ENCODE data around the gene TACR1. TPM values are rescaled to one million over a fixed set of nuclear protein-coding genes. Genes with fewer than 3 reads are reported as not detected.
"Not testable (repeated sequence)": the region's sequence is repeated elsewhere in the genome, so short reads cannot be mapped to it uniquely, and the experiment has no call there.

Gene TACR1
- total RNA-seq, 6 donors from 2014 or later, result 0.46 to 4.2 (median 1.5) TPM; not detected in 1

GRCh38 chr2:75174981-75175380 lies 24.3 kb downstream of the TACR1 start:
- H3K36me3 ChIP-seq, result no peaks in the 10 kb centered on the region
- H3K9me3 ChIP-seq, result no peaks in the 10 kb centered on the region
- DNase-seq (no peak), ATAC-seq (ENCODE audit: low FRiP score in 2 of 2) (no peak)
- no peak overlapping the region for H3K27ac ChIP-seq
- TF ChIP-seq POLR2AphosphoS5 (IDR thresholded peaks at IDR 0.05) (no peak), EP300 (IDR thresholded peaks at IDR 0.05) (no peak), CTCF (IDR thresholded peaks at IDR 0.05) (no peak)
- no peaks in the 10 kb centered on the region for H3K27me3 ChIP-seq
- H3K4me3 ChIP-seq, result no peak overlapping the region
- WGBS, 2 donors, result 80 to 92% methylated on average over 2 of the region's 2 CpGs
- H3K4me1 ChIP-seq, result no peaks in the 10 kb centered on the region

GRCh38 chr2:75174519-75174918 lies 24.8 kb downstream of the TACR1 start:
- WGBS, 2 donors, result 66 to 80% methylated on average over 2 of the region's 2 CpGs
- ATAC-seq (ENCODE audit: low FRiP score in 2 of 2), result no peak

GRCh38 chr2:75173740-75174139 lies 25.6 kb downstream of the TACR1 start:
- Histone ChIP-seq H3K27me3 (no peaks in the 10 kb centered on the region), H3K9me3 (no peaks in the 10 kb centered on the region), H3K4me1 (no peaks in the 10 kb centered on the region), H3K36me3 (no peaks in the 10 kb centered on the region), H3K27ac (no peak overlapping the region), H3K4me3 (no peak overlapping the region)
- ATAC-seq (ENCODE audit: low FRiP score in 2 of 2) (no peak), DNase-seq (no peak)
- TF ChIP-seq POLR2AphosphoS5 (IDR thresholded peaks at IDR 0.05) (no peak), EP300 (IDR thresholded peaks at IDR 0.05) (no peak), POLR2A (IDR thresholded peaks at IDR 0.05) (no peak), CTCF (IDR thresholded peaks at IDR 0.05) (no peak)

More at GRCh38 chr2:75174519-75174918, 24.8 kb downstream of the TACR1 start:
- Histone ChIP-seq H3K4me1 (no peaks in the 10 kb centered on the region), H3K36me3 (no peaks in the 10 kb centered on the region), H3K4me3 (no peak overlapping the region), H3K27ac (no peak overlapping the region), H3K27me3 (no peaks in the 10 kb centered on the region), H3K9me3 (no peaks in the 10 kb centered on the region)
- no peak for DNase-seq
- TF ChIP-seq CTCF (IDR thresholded peaks at IDR 0.05) (no peak), POLR2AphosphoS5 (IDR thresholded peaks at IDR 0.05) (no peak), EP300 (IDR thresholded peaks at IDR 0.05) (no peak), POLR2A (IDR thresholded peaks at IDR 0.05) (no peak)

GRCh38 chr2:75171423-75171822 lies 27.9 kb downstream of the TACR1 start:
- not testable (repeated sequence) for H3K27ac ChIP-seq; ATAC-seq (ENCODE audit: low FRiP score in 2 of 2); H3K4me3 ChIP-seq; H3K9me3 ChIP-seq; H3K27me3 ChIP-seq; DNase-seq; H3K4me1 ChIP-seq; H3K36me3 ChIP-seq
- WGBS, 2 donors, result 91 to 96% methylated on average over 4 to 5 of the region's 5 CpGs

- H3K9me3 ChIP-seq, result no peaks in the 10 kb centered on the region
- 89 to 94% methylated on average over 2 of the region's 2 CpGs for WGBS, 2 donors
- no peak overlapping the region for H3K27ac ChIP-seq
- no peaks in the 10 kb centered on the region for H3K27me3 ChIP-seq
- ATAC-seq (ENCODE audit: low FRiP score in 2 of 2), result no peak
- no peak for TF ChIP-seq POLR2A (IDR thresholded peaks at IDR 0.05)
- TF ChIP-seq EP300 (IDR thresholded peaks at IDR 0.05), result no peak
- no peak for TF ChIP-seq POLR2AphosphoS5 (IDR thresholded peaks at IDR 0.05)
- no peak for DNase-seq
- H3K36me3 ChIP-seq, result no peaks in the 10 kb centered on the region
- no peak overlapping the region for H3K4me3 ChIP-seq
- no peaks in the 10 kb centered on the region for H3K4me1 ChIP-seq
Observed at GRCh38 chr2:75170889-75171288, 28.4 kb downstream of the TACR1 start.

GRCh38 chr2:75168186-75168585 lies 31.1 kb downstream of the TACR1 start:
- H3K9me3 ChIP-seq, result no peaks in the 10 kb centered on the region
- no peaks in the 10 kb centered on the region for H3K27me3 ChIP-seq
- DNase-seq (no peak), ATAC-seq (ENCODE audit: low FRiP score in 2 of 2) (no peak)
- H3K4me3 ChIP-seq, result no peak overlapping the region
- H3K4me1 ChIP-seq, result no peaks in the 10 kb centered on the region
- no peaks in the 10 kb centered on the region for H3K36me3 ChIP-seq
- TF ChIP-seq EP300 (IDR thresholded peaks at IDR 0.05) (no peak), CTCF (IDR thresholded peaks at IDR 0.05) (no peak), POLR2A (IDR thresholded peaks at IDR 0.05) (no peak), POLR2AphosphoS5 (IDR thresholded peaks at IDR 0.05) (no peak)
- H3K27ac ChIP-seq, result no peak overlapping the region
- 52 to 63% methylated on average over 2 of the region's 2 CpGs for WGBS, 2 donors
